Left lung (tissue), 10 donors: ENCODE measurements around the gene FXN. TPM values are rescaled to one million over a fixed set of nuclear protein-coding genes. Genes with fewer than 3 reads are reported as not detected.
A peak's percentile ranks its signal among the peaks of the same experiment; 100 is the strongest.

Source experiments
- ATAC-seq: fragments of 200-7000 bp; cut with Tn5 transposase; one replicate; pipeline ENCODE4 v1.9.1; 2020; ENCODE audit warnings: moderate library complexity
- DNase-seq, 4 donors: peaks; one replicate each; pipeline ENCODE4 v3.0.0-alpha.2; 2013 to 2020
- H3K27ac ChIP-seq, 2 donors: fragments of 200-600 bp; sonication (generic) in 1 of 2; one replicate each; pipeline versions ENCODE4 v1.5.0 to v1.8.0; 2020 to 2021
- H3K27me3 ChIP-seq, 2 donors: fragments of 200-600 bp; sonication (generic) in 1 of 2; one replicate each; pipeline versions ENCODE4 v1.5.0 to v1.8.0; 2020 to 2021
- H3K36me3 ChIP-seq, 2 donors: fragments of 200-600 bp; sonication (generic) in 1 of 2; one replicate each; pipeline versions ENCODE4 v1.5.0 to v1.8.0; 2020 to 2021
- H3K4me1 ChIP-seq, 2 donors: fragments of 200-600 bp; one replicate each; pipeline ENCODE4 v1.8.0; 2021
- H3K4me3 ChIP-seq, 2 donors: fragments of 200-600 bp; sonication (generic) in 1 of 2; one replicate each; pipeline versions ENCODE4 v1.5.0 to v1.8.0; 2020 to 2021; ENCODE audit warnings: mild to moderate bottlenecking in 1 of 2
- H3K9me3 ChIP-seq, 2 donors: fragments of 200-600 bp; sonication (generic) in 1 of 2; one replicate each; pipeline versions ENCODE4 v1.5.0 to v1.8.0; 2020 to 2021
- CTCF ChIP-seq, 2 donors: fragments of 200-600 bp; sonication (generic) in 1 of 2; IDR thresholded peaks; one replicate each; pipeline versions ENCODE4 v1.5.0 to v1.8.0; 2021; ENCODE audit warnings: antibody characterized with exemption in 2 of 2
- intact Hi-C, 2 donors: fragments of 100-400 bp; cut with DNase I; formaldehyde crosslinking; loops; one replicate each; pipeline versions ENCODE4 v1.11.2 to v1.14.2; 2022
- polyA plus RNA-seq, 6 donors: library from polyadenylated mRNA; unstranded; fragments of 120-200 nt; gene quantifications; one replicate each; pipeline ENCODE4 v1.2.1, GENCODE V29; 2013; ENCODE audit not compliant: insufficient read length in 6 of 6
- total RNA-seq, 2 donors: library from RNA; stranded (reverse); fragmentation: NEBNext Ultra II Directional; extraction: Animal tissue kit (Norgen Biotek cat#: 25700); gene quantifications; one replicate each; pipeline ENCODE4 v1.2.1, GENCODE V29; 2021
- donor health status: DM: no; HTN: yes; CAD: no.
- donor health status: DM: no; HTN: no; CAD: no.

Gene FXN
- total and polyA plus RNA-seq, 8 donors, result 11.0 to 24.2 (median 22.3) TPM

- H3K9me3 ChIP-seq, result no peaks in the 10 kb centered on the region
- intact Hi-C loops, result no loop called here
- peaks cover 0 to 3% of the 10 kb centered on the region in 2 donors for H3K4me1 ChIP-seq
- DNase-seq, result no peak
- peak; percentile 61 for ATAC-seq
- no peaks in the 10 kb centered on the region for H3K27me3 ChIP-seq
- no peak overlapping the region for H3K27ac ChIP-seq
- H3K4me3 ChIP-seq, result no peak overlapping the region
- peaks cover 0 to 45% of the 10 kb centered on the region in 2 donors for H3K36me3 ChIP-seq
- no peak for TF ChIP-seq CTCF (IDR thresholded peaks at IDR 0.05)
Measured at GRCh38 chr9:69063839-69064238, 28.3 kb downstream of the FXN start.

DNA sequence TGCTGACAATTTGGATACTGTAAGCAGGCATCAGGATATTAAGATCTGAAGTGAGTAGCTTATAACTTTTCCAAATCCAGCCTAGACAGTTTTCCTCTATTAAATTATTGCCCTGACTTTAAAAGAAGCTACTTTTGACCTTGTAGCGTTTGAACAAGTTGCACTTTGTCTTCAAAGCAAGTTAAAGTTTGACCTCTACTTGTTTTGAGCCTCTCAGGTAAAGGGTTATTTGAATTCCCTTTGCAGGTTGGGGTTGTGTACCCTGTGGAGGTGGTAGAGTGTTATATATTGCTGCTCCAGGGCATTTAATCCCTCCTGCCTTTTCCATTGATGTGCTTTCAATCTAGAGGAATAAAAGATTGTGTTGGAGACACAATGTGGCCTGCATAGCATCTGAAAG lies 30.1 kb downstream of the FXN start:
- H3K4me1 ChIP-seq, result peaks cover 0 to 3% of the 10 kb centered on the region in 2 donors
- H3K27me3 ChIP-seq, result no peaks in the 10 kb centered on the region
- H3K4me3 ChIP-seq, result no peak overlapping the region
- TF ChIP-seq CTCF (IDR thresholded peaks at IDR 0.05), result no peak
- H3K36me3 ChIP-seq, result peaks cover 0 to 52% of the 10 kb centered on the region in 2 donors
- no peak overlapping the region for H3K27ac ChIP-seq
- intact Hi-C loops, result no loop called here
- no peaks in the 10 kb centered on the region for H3K9me3 ChIP-seq
- ATAC-seq (no peak), DNase-seq (no peak)

- intact Hi-C loops, result no loop called here
- no peak for ATAC-seq
- H3K27ac ChIP-seq, result no peak overlapping the region
- H3K4me1 ChIP-seq, result peaks cover 0 to 3% of the 10 kb centered on the region in 2 donors
- H3K4me3 ChIP-seq, result no peak overlapping the region
- H3K27me3 ChIP-seq, result no peaks in the 10 kb centered on the region
- peak in 1 of 4 donors; percentile 80 for DNase-seq
- no peak for TF ChIP-seq CTCF (IDR thresholded peaks at IDR 0.05)
- H3K9me3 ChIP-seq, result no peaks in the 10 kb centered on the region
- peaks cover 0 to 45% of the 10 kb centered on the region in 2 donors for H3K36me3 ChIP-seq
Measured at GRCh38 chr9:69066955-69067354, 31.4 kb downstream of the FXN start.

- H3K27ac ChIP-seq, result no peak overlapping the region
- no peak for ATAC-seq
- no peaks in the 10 kb centered on the region for H3K9me3 ChIP-seq
- H3K27me3 ChIP-seq, result no peaks in the 10 kb centered on the region
- intact Hi-C loops, result no loop called here
- no peaks in the 10 kb centered on the region for H3K4me1 ChIP-seq
- H3K36me3 ChIP-seq, result peaks cover 0 to 41% of the 10 kb centered on the region in 2 donors
- no peak overlapping the region for H3K4me3 ChIP-seq
- no peak for DNase-seq
- TF ChIP-seq CTCF (IDR thresholded peaks at IDR 0.05), result no peak
Measured at GRCh38 chr9:69070201-69070600, 34.6 kb downstream of the FXN start.

DNA sequence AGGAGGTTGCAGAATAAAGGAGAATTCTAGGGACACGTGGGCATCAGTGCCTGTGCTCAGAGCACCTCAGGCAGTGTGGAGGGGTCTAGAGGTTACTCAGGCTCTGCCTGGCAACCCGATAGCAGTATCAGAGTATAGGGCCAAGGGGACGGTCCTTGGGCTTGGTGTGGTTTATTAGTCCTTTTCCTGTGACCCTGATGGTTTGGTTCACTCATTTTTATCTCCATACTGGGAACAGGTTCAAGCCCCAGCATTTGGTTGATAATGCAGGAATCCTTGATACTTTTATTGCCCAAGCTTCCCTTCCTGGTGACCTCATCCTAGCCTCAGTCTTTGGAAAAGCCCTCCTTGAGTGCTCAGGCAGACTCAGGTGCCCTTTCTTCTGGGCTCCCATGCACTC lies 35.5 kb downstream of the FXN start:
- Histone ChIP-seq H3K4me3 (no peak overlapping the region), H3K4me1 (no peaks in the 10 kb centered on the region), H3K27ac (no peak overlapping the region), H3K9me3 (no peaks in the 10 kb centered on the region), H3K27me3 (no peaks in the 10 kb centered on the region), H3K36me3 (peaks cover 0 to 36% of the 10 kb centered on the region in 2 donors)
- TF ChIP-seq CTCF (IDR thresholded peaks at IDR 0.05), result no peak
- DNase-seq, result no peak
- no peak for ATAC-seq
- intact Hi-C loops, result no loop called here
